GM21515 (cell line): ENCODE data around the gene ANXA11.
"Not testable (repeated sequence)": the region's sequence is repeated elsewhere in the genome, so short reads cannot be mapped to it uniquely, and the experiment has no call there.

Experiments used
- ATAC-seq: cut with Tn5 transposase; IDR thresholded peaks from one replicate; pipeline ENCODE4 v1.9.1; 2021; ENCODE audit not compliant: unreplicated experiment

The ANXA11 gene

GRCh38 chr10:80210259-80210658, 4.9 kb upstream of the ANXA11 start:
- no peak for ATAC-seq

- ATAC-seq = no peak
Measured at GRCh38 chr10:80207768-80208370, 2.5 kb upstream of the ANXA11 start.

GRCh38 chr10:80206277-80206655, 929 bp upstream of the ANXA11 start:
- ATAC-seq = no peak

GRCh38 chr10:80204677-80205476, 460 bp downstream of the ANXA11 start:
- ATAC-seq = peak; percentile 42

GRCh38 chr10:80203835-80204676, 1.3 kb downstream of the ANXA11 start:
- no peak for ATAC-seq

GRCh38 chr10:80202934-80203834, 2.2 kb downstream of the ANXA11 start:
- ATAC-seq = peak; percentile 57

GRCh38 chr10:80202530-80202929, 2.8 kb downstream of the ANXA11 start:
- ATAC-seq = not testable (repeated sequence)

- ATAC-seq = no peak
Measured at GRCh38 chr10:80201608-80202141, 3.7 kb downstream of the ANXA11 start.

- no peak for ATAC-seq
Measured at GRCh38 chr10:80200687-80201086, 4.7 kb downstream of the ANXA11 start.

- ATAC-seq = no peak
Measured at GRCh38 chr10:80200259-80200658, 5.1 kb downstream of the ANXA11 start.

GRCh38 chr10:80199828-80200227, 5.5 kb downstream of the ANXA11 start:
- no peak for ATAC-seq

GRCh38 chr10:80197972-80198916, 7.1 kb downstream of the ANXA11 start:
- no peak for ATAC-seq

- no peak for ATAC-seq
Measured at GRCh38 chr10:80196950-80197315, 8.4 kb downstream of the ANXA11 start.

- ATAC-seq = peak; percentile 67
Measured at GRCh38 chr10:80196270-80196949, 8.9 kb downstream of the ANXA11 start.

- ATAC-seq = no peak
Measured at GRCh38 chr10:80195046-80195574, 10.2 kb downstream of the ANXA11 start.

- ATAC-seq = no peak
Measured at GRCh38 chr10:80194373-80195045, 10.8 kb downstream of the ANXA11 start.

GRCh38 chr10:80192553-80192952, 12.8 kb downstream of the ANXA11 start:
- ATAC-seq = no peak
